Measurements from ENCODE around the gene GAPVD1. TPM values are rescaled to one million over a fixed set of nuclear protein-coding genes. Genes with fewer than 3 reads are reported as not detected.
"Not testable (repeated sequence)": the region's sequence is repeated elsewhere in the genome, so short reads cannot be mapped to it uniquely, and the experiment has no call there.

Gene GAPVD1
- total RNA-seq, 2 experiments from 2014 or later: 38.1 to 40.0 TPM

DNA sequence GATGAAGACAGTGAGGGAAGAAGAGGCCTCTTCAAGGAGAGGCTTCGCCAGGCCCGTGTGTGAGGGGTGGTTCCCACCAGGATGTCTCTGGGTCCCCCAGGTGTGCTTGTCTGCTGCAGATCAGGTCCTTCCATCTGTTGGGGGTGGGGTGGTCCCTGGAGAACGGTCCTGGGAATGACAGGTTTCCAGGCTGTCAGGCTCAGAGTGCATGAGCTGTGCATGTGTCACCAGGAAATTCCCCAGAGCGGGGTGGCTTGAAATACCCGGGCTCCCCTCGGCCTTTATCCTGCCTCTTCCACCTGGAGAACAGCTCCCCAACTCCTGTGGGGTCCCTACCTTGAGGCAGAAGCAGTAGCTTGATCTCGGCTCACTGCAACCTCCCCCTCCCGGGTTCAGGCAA, 118.8 kb downstream of the GAPVD1 start:
- Mint-ChIP-seq H3K4me1 (ENCODE audit: low read depth) (no peaks in the 10 kb centered on the region), H3K9me3 (no peaks in the 10 kb centered on the region), H3K27ac (no peak overlapping the region), H3K27me3 (ENCODE audit: low read depth) (no peaks in the 10 kb centered on the region), H3K36me3 (ENCODE audit: low read depth) (no peaks in the 10 kb centered on the region), H3K4me3 (no peak overlapping the region)
- no peak for DNase-seq
- CTCF ChIA-PET: interaction anchor here (0.6 kb wide), 1 partner anchor 85 kb away, joined by 3 read pairs; no protein-coding TSS in a partner anchor
- intact Hi-C loops (cut with micrococcal nuclease): no loop called here

DNA sequence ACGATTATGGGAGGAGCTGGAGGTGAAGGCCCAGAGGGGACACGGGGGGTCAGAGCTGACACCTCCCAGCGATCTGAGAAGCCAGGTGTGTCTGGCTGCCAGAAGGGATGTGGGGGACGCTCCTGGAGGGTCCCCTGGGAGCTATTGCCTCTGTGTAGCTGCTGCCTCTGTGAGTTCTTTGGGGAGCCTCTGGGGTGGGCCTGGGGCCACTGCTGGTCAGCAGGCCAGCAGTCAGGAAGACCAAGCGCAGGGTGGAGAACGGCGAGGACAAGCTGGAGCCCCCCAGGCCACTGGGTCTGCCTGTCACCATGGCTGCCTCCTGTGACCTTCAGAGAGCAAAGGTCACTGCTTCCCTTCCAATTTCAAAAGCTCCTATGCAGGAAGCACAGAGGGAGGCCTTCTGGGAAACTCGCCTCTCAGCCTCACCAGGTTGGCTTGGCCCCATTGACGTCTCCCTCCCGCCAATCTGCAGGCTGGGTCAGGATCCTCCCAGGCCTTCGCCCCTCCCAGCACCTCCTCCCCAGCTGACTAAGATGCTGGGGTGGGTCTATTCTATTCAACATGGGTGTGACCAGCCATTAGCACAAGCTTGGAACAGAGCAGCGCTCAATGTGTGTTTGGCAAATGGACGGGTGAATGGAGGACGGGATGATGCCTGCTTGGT, 126.4 kb downstream of the GAPVD1 start:
- DNase-seq: no peak
- no peaks in the 10 kb centered on the region for H3K9me3 Mint-ChIP-seq
- H3K27ac Mint-ChIP-seq: no peak overlapping the region
- CTCF ChIA-PET: interaction anchor here (0.6 to 0.8 kb wide), 2 partner anchors 12 to 20 kb away, joined by 3 read pairs; no protein-coding TSS in a partner anchor
- no peaks in the 10 kb centered on the region for H3K4me1 Mint-ChIP-seq (ENCODE audit: low read depth)
- H3K4me3 Mint-ChIP-seq: no peak overlapping the region
- intact Hi-C loops (cut with micrococcal nuclease): no loop called here
- no peaks in the 10 kb centered on the region for H3K27me3 Mint-ChIP-seq (ENCODE audit: low read depth)
- no peaks in the 10 kb centered on the region for H3K36me3 Mint-ChIP-seq (ENCODE audit: low read depth)

DNA sequence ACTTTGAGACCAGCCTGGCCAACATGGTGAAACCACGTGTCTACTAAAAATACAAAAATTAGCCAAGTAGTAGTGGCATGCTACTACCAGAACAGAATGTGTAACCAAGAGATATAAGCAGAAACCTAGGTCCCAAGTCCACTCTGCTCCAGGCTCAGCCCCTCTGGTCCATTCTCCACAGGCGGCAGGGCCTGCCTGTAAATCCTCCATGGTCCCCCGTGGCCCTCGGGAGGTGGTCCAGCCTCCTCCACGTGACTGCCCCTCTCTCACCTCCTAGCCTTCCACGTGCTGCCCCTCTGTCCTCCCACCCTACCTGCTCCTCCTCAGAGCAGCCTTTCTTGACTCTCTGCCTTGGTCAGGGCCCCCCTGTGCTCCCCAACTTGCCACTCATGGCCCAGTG, 127.4 kb downstream of the GAPVD1 start:
- Mint-ChIP-seq H3K4me1 (ENCODE audit: low read depth) (no peaks in the 10 kb centered on the region), H3K27me3 (ENCODE audit: low read depth) (no peaks in the 10 kb centered on the region), H3K27ac (no peak overlapping the region), H3K9me3 (no peaks in the 10 kb centered on the region), H3K4me3 (no peak overlapping the region), H3K36me3 (ENCODE audit: low read depth) (no peaks in the 10 kb centered on the region)
- no peak for DNase-seq
- CTCF ChIA-PET: no interaction called here
- intact Hi-C loops (cut with micrococcal nuclease): no loop called here

DNA sequence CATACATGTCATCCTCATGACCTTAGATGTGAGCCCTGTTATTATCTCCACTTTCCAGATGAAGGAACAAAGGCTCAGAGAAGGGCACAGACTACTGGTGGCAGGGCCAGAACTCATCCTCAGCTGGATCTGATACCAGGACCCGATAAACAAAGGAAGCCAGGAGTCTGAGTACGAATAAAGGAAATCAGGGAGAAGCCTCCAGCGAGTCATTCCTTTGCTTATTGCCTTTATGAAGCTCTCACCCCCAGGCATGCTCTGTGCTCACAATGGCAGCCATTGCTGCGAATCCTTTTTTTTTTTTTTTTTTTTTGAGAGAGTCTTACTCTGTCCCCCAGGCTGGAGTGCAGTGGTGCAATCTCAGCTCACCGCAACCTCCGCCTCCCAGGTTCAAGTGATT, 130.1 kb downstream of the GAPVD1 start:
- Mint-ChIP-seq H3K4me3 (no peak overlapping the region), H3K4me1 (ENCODE audit: low read depth) (no peaks in the 10 kb centered on the region), H3K27ac (no peak overlapping the region), H3K36me3 (ENCODE audit: low read depth) (no peaks in the 10 kb centered on the region), H3K9me3 (no peaks in the 10 kb centered on the region), H3K27me3 (ENCODE audit: low read depth) (no peaks in the 10 kb centered on the region)
- intact Hi-C loops (cut with micrococcal nuclease): no loop called here
- CTCF ChIA-PET: no interaction called here
- no peak for DNase-seq

DNA sequence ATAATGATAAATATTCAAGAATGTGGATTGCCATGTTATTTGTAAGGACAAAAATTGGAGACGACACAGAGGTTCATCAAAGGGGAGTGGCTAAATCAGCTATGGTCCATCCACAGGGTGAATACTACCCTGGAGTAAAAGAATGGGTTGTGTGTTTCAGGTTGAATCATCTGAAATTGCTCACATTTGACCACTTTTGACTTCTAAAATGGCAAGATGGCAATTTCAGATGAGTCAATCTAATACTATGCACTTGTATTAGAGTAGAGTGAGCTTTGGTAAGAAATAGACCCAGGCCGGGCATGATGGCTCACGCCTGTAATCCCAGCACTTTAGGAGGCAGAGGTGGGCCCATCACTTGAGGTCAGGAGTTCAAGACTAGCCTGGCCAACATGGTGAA, 131.8 kb downstream of the GAPVD1 start:
- CTCF ChIA-PET: interaction anchor here (0.6 kb wide), 1 partner anchor 10 kb away, joined by 3 read pairs; no protein-coding TSS in a partner anchor
- intact Hi-C loops (cut with micrococcal nuclease): no loop called here
- DNase-seq: no peak
- Mint-ChIP-seq H3K27me3 (ENCODE audit: low read depth) (no peaks in the 10 kb centered on the region), H3K36me3 (ENCODE audit: low read depth) (no peaks in the 10 kb centered on the region), H3K4me3 (no peak overlapping the region), H3K27ac (no peak overlapping the region), H3K9me3 (no peaks in the 10 kb centered on the region), H3K4me1 (ENCODE audit: low read depth) (no peaks in the 10 kb centered on the region)

DNA sequence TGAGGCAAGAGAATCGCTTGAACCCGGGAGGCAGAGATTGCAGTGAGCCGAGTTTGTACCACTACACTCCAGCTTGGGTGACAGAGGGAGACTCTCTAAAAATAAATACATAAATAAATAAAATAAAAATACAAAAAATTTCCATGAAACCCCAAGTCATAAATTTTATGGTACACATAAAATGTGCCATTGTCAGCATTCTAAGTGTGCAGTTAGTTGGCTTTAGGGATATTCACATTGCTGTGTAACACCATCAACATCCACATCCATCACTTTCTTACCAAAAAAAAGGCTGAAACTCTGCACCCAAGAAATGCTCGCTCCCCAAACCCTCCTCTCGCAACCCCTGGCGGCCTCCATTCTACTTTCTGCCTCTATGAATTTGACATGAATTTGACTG, 135.2 kb downstream of the GAPVD1 start:
- CTCF ChIA-PET: interaction anchor here (0.7 kb wide), 1 partner anchor 229 kb away, joined by 3 read pairs; no protein-coding TSS in a partner anchor
- no peaks in the 10 kb centered on the region for H3K36me3 Mint-ChIP-seq (ENCODE audit: low read depth)
- no peaks in the 10 kb centered on the region for H3K27me3 Mint-ChIP-seq (ENCODE audit: low read depth)
- H3K4me3 Mint-ChIP-seq: no peak overlapping the region
- no peaks in the 10 kb centered on the region for H3K9me3 Mint-ChIP-seq
- intact Hi-C loops (cut with micrococcal nuclease): no loop called here
- no peaks in the 10 kb centered on the region for H3K4me1 Mint-ChIP-seq (ENCODE audit: low read depth)
- no peak for DNase-seq
- H3K27ac Mint-ChIP-seq: no peak overlapping the region

DNA sequence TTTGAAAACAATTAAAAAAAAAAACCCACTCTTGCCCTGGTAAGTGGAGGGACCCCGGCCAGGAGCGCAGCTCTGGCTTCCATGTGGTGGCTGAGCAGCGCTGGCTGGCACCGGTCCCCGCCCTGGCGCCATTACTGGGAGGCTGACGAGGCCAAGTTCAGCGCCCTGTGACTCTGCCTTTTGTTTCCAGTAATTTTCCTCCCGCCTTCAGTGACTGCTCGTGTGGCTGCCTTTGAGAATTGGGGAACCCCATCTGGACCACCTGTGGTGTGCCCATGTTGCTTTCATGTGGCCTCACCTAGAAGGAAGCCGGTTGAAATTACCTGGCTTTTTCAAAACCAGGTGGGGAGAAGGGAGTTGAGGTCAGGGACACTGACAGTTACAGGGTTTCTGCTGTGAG, 136.1 kb downstream of the GAPVD1 start:
- intact Hi-C loops (cut with micrococcal nuclease): no loop called here
- H3K36me3 Mint-ChIP-seq (ENCODE audit: low read depth): no peaks in the 10 kb centered on the region
- H3K27me3 Mint-ChIP-seq (ENCODE audit: low read depth): no peaks in the 10 kb centered on the region
- CTCF ChIA-PET: no interaction called here
- DNase-seq: no peak
- H3K4me3 Mint-ChIP-seq: no peak overlapping the region
- no peak overlapping the region for H3K27ac Mint-ChIP-seq
- H3K4me1 Mint-ChIP-seq (ENCODE audit: low read depth): no peaks in the 10 kb centered on the region
- no peaks in the 10 kb centered on the region for H3K9me3 Mint-ChIP-seq

DNA sequence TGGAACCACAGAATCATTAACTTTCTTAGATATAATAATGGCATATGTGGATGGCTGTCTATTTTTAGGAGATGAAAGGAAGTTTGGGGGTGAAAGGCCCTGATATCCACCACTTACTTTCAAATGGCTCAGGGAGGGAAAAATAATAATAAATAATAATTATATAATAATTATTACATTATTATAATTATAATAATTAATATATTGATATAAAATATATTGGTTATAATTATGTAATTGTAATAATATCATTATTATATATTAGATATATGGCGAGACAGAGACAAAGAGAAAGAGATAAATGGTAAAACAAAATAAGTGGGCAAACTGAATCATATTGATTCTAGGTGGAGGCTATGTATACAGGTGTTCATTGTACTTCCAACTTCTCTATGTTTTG, 136.6 kb downstream of the GAPVD1 start:
- no peaks in the 10 kb centered on the region for H3K4me1 Mint-ChIP-seq (ENCODE audit: low read depth)
- H3K36me3 Mint-ChIP-seq (ENCODE audit: low read depth): no peaks in the 10 kb centered on the region
- DNase-seq: no peak
- H3K4me3 Mint-ChIP-seq: no peak overlapping the region
- H3K27ac Mint-ChIP-seq: no peak overlapping the region
- intact Hi-C loops (cut with micrococcal nuclease): no loop called here
- CTCF ChIA-PET: no interaction called here
- no peaks in the 10 kb centered on the region for H3K27me3 Mint-ChIP-seq (ENCODE audit: low read depth)
- no peaks in the 10 kb centered on the region for H3K9me3 Mint-ChIP-seq

DNA sequence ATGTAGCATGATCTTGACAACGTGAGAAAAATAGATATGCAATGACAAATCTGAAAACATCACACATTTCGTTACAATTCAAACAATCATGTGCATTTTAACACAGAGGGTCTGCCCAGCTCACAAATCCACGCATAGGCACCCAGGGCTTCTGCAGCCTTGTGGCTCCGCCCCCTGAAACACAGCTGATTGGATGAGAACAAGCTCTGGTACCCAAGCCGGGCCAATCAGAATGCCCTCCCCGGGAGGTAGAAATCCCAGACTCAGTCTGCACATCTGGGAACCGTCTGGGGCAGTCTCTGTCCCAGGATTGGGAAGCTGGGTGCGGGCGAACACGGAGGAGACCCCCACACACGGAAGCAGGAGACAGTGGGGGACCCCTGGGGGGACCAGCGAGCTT, 137.5 kb downstream of the GAPVD1 start:
- Mint-ChIP-seq H3K4me1 (ENCODE audit: low read depth) (no peaks in the 10 kb centered on the region), H3K36me3 (ENCODE audit: low read depth) (no peaks in the 10 kb centered on the region), H3K27me3 (ENCODE audit: low read depth) (no peaks in the 10 kb centered on the region), H3K4me3 (no peak overlapping the region), H3K9me3 (no peaks in the 10 kb centered on the region), H3K27ac (no peak overlapping the region)
- no peak for DNase-seq
- CTCF ChIA-PET: no interaction called here
- intact Hi-C loops (cut with micrococcal nuclease): no loop called here

DNA sequence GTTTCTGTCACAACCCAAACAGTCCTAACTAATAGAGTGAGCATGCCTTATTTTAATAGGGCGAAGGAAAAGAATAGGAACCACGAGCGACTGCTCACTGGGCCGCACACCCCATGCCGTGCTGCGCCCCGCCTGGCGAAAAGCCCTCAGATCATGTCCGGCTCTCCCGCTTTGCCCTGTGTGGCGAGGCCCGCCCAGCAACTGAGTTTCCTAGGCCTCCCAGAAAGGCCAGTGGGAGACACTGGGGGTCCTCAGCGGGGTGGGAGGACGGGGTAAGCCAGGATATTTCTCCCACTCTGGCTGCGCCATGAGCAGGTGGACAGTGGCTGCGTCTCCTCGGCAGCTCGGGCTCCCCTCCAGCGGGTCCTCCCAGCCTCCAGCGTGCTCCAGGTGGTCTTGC, 138.0 kb downstream of the GAPVD1 start:
- no peak for DNase-seq
- Mint-ChIP-seq H3K9me3 (no peaks in the 10 kb centered on the region), H3K27me3 (ENCODE audit: low read depth) (no peaks in the 10 kb centered on the region), H3K27ac (no peak overlapping the region), H3K4me3 (no peak overlapping the region), H3K36me3 (ENCODE audit: low read depth) (no peaks in the 10 kb centered on the region), H3K4me1 (ENCODE audit: low read depth) (no peaks in the 10 kb centered on the region)
- CTCF ChIA-PET: no interaction called here
- intact Hi-C loops (cut with micrococcal nuclease): no loop called here

DNA sequence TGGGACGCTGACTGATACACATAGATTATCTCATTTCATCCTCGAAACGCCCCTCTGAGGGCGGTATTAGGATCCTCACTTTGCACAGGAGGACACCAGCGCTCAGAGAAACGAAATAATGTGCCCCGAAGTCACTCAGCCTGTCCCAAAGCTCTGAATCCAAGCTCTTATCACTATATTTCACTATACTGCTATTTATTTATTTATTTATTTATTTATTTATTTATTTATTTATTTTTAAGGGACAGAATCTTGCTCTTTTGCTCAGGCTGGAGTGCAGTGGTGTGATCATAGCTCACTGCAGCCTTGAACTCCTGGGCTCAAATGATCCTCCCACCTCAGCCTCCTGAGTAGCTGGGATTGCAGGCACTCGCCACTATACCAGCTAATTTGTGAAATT, 138.6 kb downstream of the GAPVD1 start:
- H3K27me3 Mint-ChIP-seq (ENCODE audit: low read depth); H3K36me3 Mint-ChIP-seq (ENCODE audit: low read depth); H3K27ac Mint-ChIP-seq; H3K9me3 Mint-ChIP-seq; H3K4me3 Mint-ChIP-seq; DNase-seq; CTCF ChIA-PET; intact Hi-C loops (cut with micrococcal nuclease); H3K4me1 Mint-ChIP-seq (ENCODE audit: low read depth): not testable (repeated sequence)

DNA sequence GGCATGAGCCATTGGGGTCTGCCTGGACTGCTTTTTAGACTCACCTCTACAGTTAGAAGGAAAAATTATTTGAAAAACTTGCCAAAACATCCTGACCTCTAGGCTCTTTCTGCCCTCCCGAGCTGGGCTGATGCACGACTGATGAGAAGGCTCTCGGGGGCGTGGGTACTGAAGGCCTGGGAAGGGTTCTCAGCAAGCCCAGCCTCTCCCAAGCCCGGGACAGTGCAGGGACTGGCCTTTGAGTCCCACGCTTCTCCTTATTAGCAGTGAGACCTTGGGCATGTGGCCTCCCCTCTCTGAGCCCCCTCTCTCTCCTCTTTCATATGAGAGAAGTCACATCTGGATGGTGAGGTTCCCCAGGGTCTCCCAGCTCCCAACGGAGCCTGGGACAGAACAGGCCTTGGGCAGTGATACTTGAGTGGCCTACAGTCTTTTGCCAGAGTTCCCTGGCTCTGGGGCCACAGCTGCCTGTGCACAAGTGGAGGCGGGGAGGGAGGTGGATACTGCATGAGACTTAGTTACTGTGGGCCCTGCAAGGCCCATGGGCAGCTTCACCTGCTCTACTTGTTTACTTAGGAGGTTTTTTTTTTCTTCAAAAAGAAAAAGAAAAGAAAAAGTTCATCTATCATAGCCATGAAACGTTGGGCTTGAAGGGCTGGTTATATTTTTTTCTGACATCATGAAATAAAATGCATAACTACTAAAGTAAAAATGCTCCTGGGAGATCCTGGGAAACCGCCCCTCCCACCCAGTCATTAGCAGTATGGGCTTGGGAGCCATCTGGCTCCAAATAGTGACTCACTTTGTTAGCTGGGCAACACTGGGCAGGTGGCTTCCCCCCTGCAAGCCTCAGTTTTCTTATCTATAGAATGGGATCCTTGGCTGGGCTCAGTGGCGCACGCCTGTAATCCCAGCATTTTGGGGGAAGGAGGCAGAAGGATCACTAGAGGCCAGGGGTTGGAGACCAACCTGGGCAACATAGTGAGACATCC, 139.4 kb downstream of the GAPVD1 start:
- Mint-ChIP-seq H3K4me1 (ENCODE audit: low read depth) (no peaks in the 10 kb centered on the region), H3K4me3 (no peak overlapping the region), H3K36me3 (ENCODE audit: low read depth) (no peaks in the 10 kb centered on the region), H3K27me3 (ENCODE audit: low read depth) (no peaks in the 10 kb centered on the region), H3K9me3 (no peaks in the 10 kb centered on the region), H3K27ac (no peak overlapping the region)
- intact Hi-C loops (cut with micrococcal nuclease): no loop called here
- CTCF ChIA-PET: no interaction called here
- no peak for DNase-seq

DNA sequence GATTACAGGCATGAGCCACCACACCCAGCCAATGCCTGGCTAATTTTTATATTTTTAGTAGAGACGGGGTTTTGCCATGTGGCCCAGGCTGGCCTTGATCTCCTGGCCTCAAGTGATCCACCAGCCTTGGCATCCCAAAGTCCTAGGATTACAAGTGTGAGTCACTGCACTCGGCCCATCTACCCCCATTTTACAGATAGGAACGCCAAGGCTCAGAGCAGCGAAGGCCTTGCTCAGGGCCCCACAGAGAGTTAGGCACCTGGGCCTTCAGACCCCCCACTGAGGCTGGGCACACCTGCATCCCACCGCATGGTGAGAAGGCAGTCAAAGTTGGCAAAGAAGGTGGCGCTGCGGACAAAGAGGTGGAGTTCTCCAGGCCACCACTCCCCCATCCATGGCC, 143.1 kb downstream of the GAPVD1 start:
- H3K27me3 Mint-ChIP-seq (ENCODE audit: low read depth): peaks cover 14% of the 10 kb centered on the region
- peaks cover 5% of the 10 kb centered on the region for H3K4me1 Mint-ChIP-seq (ENCODE audit: low read depth)

More for the DNA sequence above, 143.1 kb downstream of the GAPVD1 start:
- Mint-ChIP-seq H3K36me3 (ENCODE audit: low read depth) (no peaks in the 10 kb centered on the region), H3K9me3 (no peaks in the 10 kb centered on the region), H3K27ac (no peak overlapping the region), H3K4me3 (no peak overlapping the region)
- intact Hi-C loops (cut with micrococcal nuclease): loop anchor here (5.0 kb wide), 2 partner anchors 993 to 1088 kb away; no protein-coding TSS in a partner anchor
- DNase-seq: no peak
- CTCF ChIA-PET: no interaction called here

Data from activated naive CD4-positive, alpha-beta T cell treated with anti-CD3 and anti-CD28 coated beads for 36 hours (primary cell).